Transverse colon (tissue), 4 donors: ENCODE data around the gene GNB4. TPM values are rescaled to one million over a fixed set of nuclear protein-coding genes. Genes with fewer than 3 reads are reported as not detected.

Experiments
- DNase-seq: peaks from one replicate; pipeline ENCODE4 v3.0.0-alpha.2; 2019
- H3K27ac ChIP-seq, 4 donors: fragments of 200-600 bp; sonication (generic); 2 replicates each; pipeline ENCODE4 v1.5.1; 2016 to 2018; ENCODE audit warnings: inconsistent platforms in 4 of 4
- H3K27me3 ChIP-seq: fragments of 200-600 bp; sonication (generic); 2 replicates; pipeline ENCODE4 v1.5.1; 2017; ENCODE audit warnings: inconsistent platforms
- H3K36me3 ChIP-seq, 4 donors: fragments of 200-600 bp; sonication (generic); 2 replicates each; pipeline ENCODE4 v1.5.1; 2017 to 2019; ENCODE audit warnings: inconsistent platforms in 4 of 4
- H3K4me1 ChIP-seq, 4 donors: fragments of 200-600 bp; sonication (generic); 2 replicates each; pipeline ENCODE4 v1.5.1; 2017 to 2020; ENCODE audit warnings: inconsistent platforms in 4 of 4
- H3K4me3 ChIP-seq, 4 donors: fragments of 200-600 bp; sonication (generic); 1 replicate in 1 of 4; 2 replicates in 3 of 4; pipeline versions ENCODE4 v1.5.1 to v1.6.1; 2017 to 2019; ENCODE audit warnings: inconsistent platforms in 4 of 4
- H3K9me3 ChIP-seq, 2 donors: fragments of 200-600 bp; sonication (generic); 2 replicates each; pipeline ENCODE4 v1.5.1; 2017 to 2019; ENCODE audit warnings: inconsistent platforms in 2 of 2
- EP300 ChIP-seq: sonication (generic); formaldehyde crosslinking; IDR thresholded peaks from one replicate; pipeline ENCODE4 v1.6.1; 2017; ENCODE audit warnings: antibody characterized with exemption, low read depth
- POLR2A ChIP-seq: fragments of 450-650 bp; IDR thresholded peaks from one replicate; pipeline ENCODE4 v1.6.1; 2016; ENCODE audit warnings: antibody characterized with exemption, mild to moderate bottlenecking, moderate library complexity
- POLR2AphosphoS5 ChIP-seq, 3 donors: sonication (generic); formaldehyde crosslinking; IDR thresholded peaks; one replicate each; pipeline ENCODE4 v1.6.1; 2016; ENCODE audit warnings: antibody characterized with exemption in 3 of 3
- WGBS, 2 donors: methylation state at CpG; one replicate each; pipeline ENCODE4 v1.1.5; 2018; ENCODE audit warnings: low coverage in 1 of 2; 5-methylcytosine and 5-hydroxymethylcytosine counted together
- in situ Hi-C, 4 donors: fragments of 200-750 bp; cut with MboI; loops; one replicate each; pipeline versions ENCODE4 v1.15.0 to v1.15.1; 2017; ENCODE audit warnings: low sequenced_read_pairs in 3 of 4, low pct_ligation_motif_present in 1 of 4, low pct_unique_long_range_greater_than_20kb in 1 of 4
- intact Hi-C: fragments of 100-400 bp; cut with DNase I; formaldehyde crosslinking; loops from one replicate; pipeline ENCODE4 v1.15.1; 2023; ENCODE audit warnings: low total_unique reads
- total RNA-seq, 4 donors: library from RNA; depleted of rRNA; stranded (reverse); fragments of >200 nt; gene quantifications; one replicate each; pipeline ENCODE4 v1.1.0, GENCODE V29; 2016
- TF ChIP-seq, protein P1 (sequence below), 5 experiments: fragments of 200-600 bp in 3 of 5; fragments of 450-650 bp in 2 of 5; sonication (generic) in 3 of 5; IDR thresholded peaks; 1 replicate in 2 of 5; 2 replicates in 3 of 5; pipeline ENCODE4 v1.5.1; 2016 to 2017; ENCODE audit warnings: antibody characterized with exemption in 5 of 5, inconsistent platforms in 3 of 5, mild to moderate bottlenecking in 2 of 5, moderate library complexity in 1 of 5

Gene GNB4
- total RNA-seq, 4 donors from 2014 or later = 9.0 to 11.6 (median 10.2) TPM

DNA sequence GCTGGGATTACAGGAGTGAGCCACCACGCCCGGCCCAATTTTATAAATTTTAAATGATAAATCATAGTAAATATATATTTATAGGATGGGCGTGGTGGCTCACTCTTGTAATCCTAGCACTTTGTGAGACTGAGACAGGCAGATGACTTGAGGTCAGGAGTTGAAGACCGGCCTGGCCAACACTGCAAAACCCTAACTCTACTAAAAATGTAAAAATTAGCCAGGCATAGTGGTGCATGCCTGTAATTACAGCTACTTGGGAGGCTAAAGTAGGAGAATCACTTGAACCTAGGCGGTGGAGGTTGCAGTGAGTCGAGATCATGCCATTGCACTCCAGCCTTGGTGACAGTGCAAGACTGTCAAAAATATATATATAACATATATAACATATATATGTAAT is 77.3 kb downstream of the GNB4 start:
- Histone ChIP-seq H3K27me3 (no peaks in the 10 kb centered on the region), H3K27ac (no peak overlapping the region), H3K9me3 (no peaks in the 10 kb centered on the region), H3K4me3 (no peak overlapping the region), H3K36me3 (peaks cover 0 to 38% (median 17%) of the 10 kb centered on the region in 4 donors), H3K4me1 (no peaks in the 10 kb centered on the region)
- TF ChIP-seq POLR2A (no peak), EP300 (no peak), POLR2AphosphoS5 (IDR thresholded peaks at IDR 0.05) (no peak)
- TF ChIP-seq, protein P1, sequence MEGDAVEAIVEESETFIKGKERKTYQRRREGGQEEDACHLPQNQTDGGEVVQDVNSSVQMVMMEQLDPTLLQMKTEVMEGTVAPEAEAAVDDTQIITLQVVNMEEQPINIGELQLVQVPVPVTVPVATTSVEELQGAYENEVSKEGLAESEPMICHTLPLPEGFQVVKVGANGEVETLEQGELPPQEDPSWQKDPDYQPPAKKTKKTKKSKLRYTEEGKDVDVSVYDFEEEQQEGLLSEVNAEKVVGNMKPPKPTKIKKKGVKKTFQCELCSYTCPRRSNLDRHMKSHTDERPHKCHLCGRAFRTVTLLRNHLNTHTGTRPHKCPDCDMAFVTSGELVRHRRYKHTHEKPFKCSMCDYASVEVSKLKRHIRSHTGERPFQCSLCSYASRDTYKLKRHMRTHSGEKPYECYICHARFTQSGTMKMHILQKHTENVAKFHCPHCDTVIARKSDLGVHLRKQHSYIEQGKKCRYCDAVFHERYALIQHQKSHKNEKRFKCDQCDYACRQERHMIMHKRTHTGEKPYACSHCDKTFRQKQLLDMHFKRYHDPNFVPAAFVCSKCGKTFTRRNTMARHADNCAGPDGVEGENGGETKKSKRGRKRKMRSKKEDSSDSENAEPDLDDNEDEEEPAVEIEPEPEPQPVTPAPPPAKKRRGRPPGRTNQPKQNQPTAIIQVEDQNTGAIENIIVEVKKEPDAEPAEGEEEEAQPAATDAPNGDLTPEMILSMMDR (IDR thresholded peaks at IDR 0.05) = no peak
- DNase-seq = no peak
- intact Hi-C loops = no loop called here
- WGBS, 2 donors = 94 to 96% methylated on average over 6 of the region's 6 CpGs
- in situ Hi-C loops = loop anchor here in 1 of 4 donors (25.0 kb wide), 1 partner anchor 213 kb away; no protein-coding TSS in a partner anchor

DNA sequence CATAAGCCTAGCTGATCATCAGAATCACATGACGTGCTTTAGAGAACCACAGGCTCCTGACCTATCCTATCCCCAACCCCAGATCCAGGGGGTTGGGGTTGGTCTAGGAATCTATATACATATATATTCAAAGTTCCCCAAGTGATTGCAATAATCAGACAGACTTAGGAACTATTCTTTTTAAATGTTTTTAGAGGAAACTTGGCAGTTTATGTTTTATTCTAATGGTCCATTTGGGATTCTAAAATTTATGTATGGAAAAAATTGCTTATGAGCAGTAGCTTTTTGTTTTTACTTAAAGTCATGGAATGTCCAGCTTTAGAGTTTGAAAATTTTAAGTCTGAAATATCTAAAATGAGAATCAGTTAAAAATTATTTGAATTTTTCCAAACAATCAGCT is 81.6 kb downstream of the GNB4 start:
- peaks cover 0 to 50% (median 25%) of the 10 kb centered on the region in 4 donors for H3K36me3 ChIP-seq
- no peak for TF ChIP-seq POLR2A
- no peak for TF ChIP-seq EP300
- no peak for TF ChIP-seq POLR2AphosphoS5 (IDR thresholded peaks at IDR 0.05)
- TF ChIP-seq, protein P1 (IDR thresholded peaks at IDR 0.05) = no peak
- no peaks in the 10 kb centered on the region for H3K27me3 ChIP-seq
- WGBS, 2 donors = 95% methylated on average over 1 of the region's 1 CpG; no CpG with 5 or more reads in 1 of the 2 donors
- no peaks in the 10 kb centered on the region for H3K4me1 ChIP-seq
- no peak overlapping the region for H3K27ac ChIP-seq
- no peak overlapping the region for H3K4me3 ChIP-seq
- intact Hi-C loops = no loop called here
- DNase-seq = no peak
- H3K9me3 ChIP-seq = no peaks in the 10 kb centered on the region
- in situ Hi-C loops = loop anchor here in 1 of 4 donors (25.0 kb wide), 1 partner anchor 218 kb away; no protein-coding TSS in a partner anchor

DNA sequence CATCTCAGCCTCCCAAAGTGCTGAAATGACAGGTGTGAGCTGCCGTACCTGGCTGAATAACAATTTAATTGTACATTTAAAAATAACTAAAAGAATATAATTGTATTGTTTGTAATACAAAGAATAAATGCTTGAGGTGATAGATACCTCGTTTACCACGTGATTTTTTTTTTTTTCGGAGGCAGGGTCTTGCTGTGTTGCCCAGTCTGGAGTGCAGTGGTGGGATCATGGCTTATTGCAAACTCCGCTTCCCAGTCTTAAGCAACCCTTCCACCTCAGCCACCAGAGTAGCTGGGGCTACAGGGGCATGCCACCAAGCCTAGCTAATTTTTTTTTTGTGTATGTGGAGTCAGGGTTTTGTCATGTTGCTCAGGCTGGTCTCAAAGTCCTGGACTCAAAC is 87.9 kb downstream of the GNB4 start:
- Histone ChIP-seq H3K4me3 (no peak overlapping the region), H3K9me3 (no peaks in the 10 kb centered on the region), H3K27ac (no peak overlapping the region), H3K36me3 (peaks cover 0 to 67% (median 25%) of the 10 kb centered on the region in 4 donors), H3K4me1 (no peaks in the 10 kb centered on the region), H3K27me3 (no peaks in the 10 kb centered on the region)
- in situ Hi-C loops (loop anchor here in 1 of 4 donors (25.0 kb wide), 1 partner anchor 224 kb away; no protein-coding TSS in a partner anchor), intact Hi-C loops (no loop called here)
- WGBS, 2 donors = 93 to 95% methylated on average over 4 to 5 of the region's 5 CpGs
- TF ChIP-seq EP300 = no peak
- no peak for TF ChIP-seq POLR2A
- TF ChIP-seq, protein P1 (IDR thresholded peaks at IDR 0.05) = no peak
- TF ChIP-seq POLR2AphosphoS5 (IDR thresholded peaks at IDR 0.05) = no peak
- DNase-seq = no peak

DNA sequence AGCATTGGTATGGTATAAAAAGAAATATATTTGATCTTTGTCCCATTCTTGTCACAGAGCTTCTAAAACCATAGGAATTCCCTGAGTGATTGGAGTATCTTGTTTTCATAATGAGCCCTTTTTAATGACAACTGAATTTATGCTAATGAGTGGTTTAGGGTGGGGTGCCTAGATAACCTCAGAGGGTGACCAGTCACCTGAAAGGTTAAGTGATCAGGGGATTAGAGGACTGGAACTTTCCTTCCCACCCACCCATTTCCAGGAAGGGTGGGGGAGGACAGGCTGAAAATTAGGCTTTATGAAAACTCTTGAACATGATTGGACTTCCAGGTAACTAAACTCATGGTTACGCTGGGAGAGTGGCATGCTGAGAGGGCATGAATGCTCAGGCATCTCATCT is 95.3 kb downstream of the GNB4 start:
- no peak for DNase-seq
- H3K9me3 ChIP-seq = no peaks in the 10 kb centered on the region
- 95 to 100% methylated on average over 1 of the region's 1 CpG for WGBS, 2 donors
- TF ChIP-seq, protein P1 (IDR thresholded peaks at IDR 0.05) = no peak
- TF ChIP-seq POLR2AphosphoS5 (IDR thresholded peaks at IDR 0.05) (no peak), EP300 (no peak), POLR2A (no peak)
- intact Hi-C loops = no loop called here
- H3K4me3 ChIP-seq = no peak overlapping the region
- no peaks in the 10 kb centered on the region for H3K4me1 ChIP-seq
- H3K27me3 ChIP-seq = no peaks in the 10 kb centered on the region
- in situ Hi-C loops = loop anchor here in 1 of 4 donors (25.0 kb wide), 1 partner anchor 231 kb away; no protein-coding TSS in a partner anchor
- H3K27ac ChIP-seq = no peak overlapping the region
- H3K36me3 ChIP-seq = peaks cover 0 to 52% (median 28%) of the 10 kb centered on the region in 4 donors
